Hematopoietic multipotent progenitor cell treated with erythropoietin and hydrocortisone succinate and interleukin-3 and kit ligand, for 8 days (in vitro differentiated cells): ENCODE data around the gene MMP24.

ENCODE experiments used
- DNase-seq: peaks from one replicate; pipeline ENCODE4 v3.0.0-alpha.2; 2015

The MMP24 gene

DNA sequence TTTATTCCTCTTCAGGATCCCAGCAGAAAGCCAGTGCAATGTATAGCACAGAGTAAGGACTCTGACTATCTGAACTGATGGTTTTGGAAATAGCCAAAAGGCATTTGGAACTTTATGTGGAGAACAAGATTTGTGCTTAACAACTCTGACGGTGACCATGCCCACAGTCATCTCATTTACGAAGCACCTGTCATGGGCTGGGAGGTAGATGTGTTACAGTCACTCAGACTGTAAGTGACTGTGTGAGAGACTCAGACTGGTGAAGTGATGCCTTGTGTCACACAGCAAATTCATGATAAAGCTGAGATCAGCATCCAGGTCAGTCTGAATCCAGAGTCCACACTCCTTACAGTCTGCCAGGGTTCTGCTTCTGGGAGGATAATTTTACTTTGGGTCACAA, 89.6 kb downstream of the MMP24 start:
- DNase-seq = no peak

DNA sequence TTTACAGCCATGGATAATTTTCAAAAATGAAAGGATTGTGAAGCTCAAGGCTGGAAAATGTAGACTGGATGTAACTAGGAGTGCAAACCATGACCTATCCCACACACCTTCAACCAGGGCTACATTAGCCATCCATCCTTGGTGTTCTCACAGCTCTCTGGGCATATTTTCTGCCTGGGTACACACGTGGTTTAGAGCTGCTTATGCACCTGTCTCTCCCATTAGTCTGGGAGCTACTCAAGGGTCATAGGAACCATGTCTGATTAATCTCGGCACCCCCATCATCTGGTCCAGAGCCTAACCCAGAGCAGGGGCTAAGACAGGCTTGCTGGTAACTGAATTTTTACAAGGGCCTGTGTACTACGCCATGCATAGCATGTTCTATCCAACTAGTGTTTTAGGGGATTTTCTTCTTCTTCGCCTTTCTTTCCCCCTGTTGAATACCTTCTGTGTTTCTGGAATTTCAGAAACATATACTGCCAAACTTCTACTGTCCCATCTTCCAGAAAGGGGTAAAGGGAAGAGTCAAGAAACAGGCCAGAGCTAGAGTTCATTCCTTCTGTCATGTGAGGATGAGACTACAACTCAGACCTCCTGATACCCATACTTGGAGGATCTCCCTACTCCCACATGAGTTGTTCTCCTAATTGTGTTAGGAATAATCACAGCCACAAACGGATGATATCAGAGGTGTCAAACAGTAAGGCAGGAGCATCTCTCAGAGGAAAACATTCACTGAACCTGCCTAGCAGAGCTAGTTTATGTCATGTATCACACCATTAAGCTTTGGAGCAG, 91.1 kb downstream of the MMP24 start:
- DNase-seq = no peak

DNA sequence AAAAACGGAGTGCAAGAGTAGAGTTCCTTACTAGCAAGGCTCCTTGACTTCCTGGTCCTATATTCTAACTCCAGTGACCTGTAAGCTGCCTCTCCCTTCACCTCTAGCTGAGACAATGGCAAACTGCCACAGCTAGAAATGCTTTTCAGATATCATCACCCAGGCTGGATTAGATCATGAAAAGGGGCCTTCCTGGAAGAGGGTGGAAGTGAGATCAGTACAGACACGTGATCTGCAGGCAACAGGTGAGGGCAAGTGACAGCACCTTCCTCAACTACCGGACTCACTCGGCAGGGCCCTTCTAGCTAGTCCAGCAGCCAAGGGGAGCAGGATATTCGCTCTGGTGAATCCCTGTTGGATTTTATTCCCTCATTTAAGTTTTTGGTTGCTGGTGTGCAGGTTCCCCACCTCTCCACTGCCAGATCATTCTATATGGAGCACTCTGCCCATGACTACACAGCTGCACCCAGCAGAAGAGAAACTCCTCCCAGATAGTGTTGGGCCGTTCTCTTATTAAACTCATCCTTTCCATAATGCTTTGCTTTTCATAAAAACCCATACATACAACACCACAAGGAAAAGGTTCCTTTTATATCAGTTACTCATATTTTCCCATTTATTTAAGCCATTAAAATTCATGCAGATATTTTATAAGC, 92.1 kb downstream of the MMP24 start:
- no peak for DNase-seq

DNA sequence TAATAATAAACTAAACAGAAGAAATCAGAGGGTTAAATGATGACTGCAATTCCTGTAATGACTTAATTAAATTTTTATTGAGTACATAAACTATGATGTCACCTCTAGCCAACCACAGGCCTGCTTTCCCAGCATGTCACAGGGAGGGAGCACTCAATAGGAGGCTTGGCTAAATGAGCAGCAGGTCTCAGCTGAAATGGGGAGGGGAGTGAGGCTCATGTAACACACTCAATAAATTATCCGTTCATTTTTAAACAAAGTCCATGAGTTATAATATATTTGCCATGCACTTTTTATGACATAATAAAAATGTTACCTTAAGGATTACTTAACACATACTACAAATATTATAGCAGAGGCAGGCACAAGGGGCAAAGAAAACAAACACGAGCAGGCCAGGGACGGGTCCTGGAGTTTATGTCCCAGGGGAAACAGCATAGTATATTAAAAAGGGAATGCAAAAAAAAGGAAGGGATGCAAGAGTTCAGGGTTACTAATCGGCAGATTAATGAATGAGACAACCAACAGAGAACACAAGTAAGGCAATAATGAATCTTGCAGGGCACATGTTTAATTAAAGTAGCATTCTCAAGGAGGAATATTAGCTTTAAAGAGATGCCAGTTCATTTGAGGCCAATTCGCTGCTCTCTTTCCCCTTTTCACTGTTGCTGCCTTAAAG, 92.8 kb downstream of the MMP24 start:
- DNase-seq = no peak

DNA sequence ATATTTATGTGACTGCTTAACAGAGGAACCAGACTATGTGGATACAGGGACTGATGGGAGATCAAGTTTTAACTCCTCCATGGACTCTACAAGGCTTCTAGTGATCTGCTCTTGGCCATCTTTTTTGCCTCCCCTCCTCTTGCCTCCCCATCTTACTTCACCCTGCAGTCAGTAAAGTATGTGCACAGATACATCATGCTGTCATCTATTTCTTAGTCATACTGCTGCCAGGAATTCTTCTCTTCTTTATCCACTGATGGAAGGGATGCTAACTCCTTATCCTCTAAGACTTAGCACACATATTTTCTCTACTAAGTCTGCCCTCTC, 93.3 kb downstream of the MMP24 start:
- DNase-seq = no peak

DNA sequence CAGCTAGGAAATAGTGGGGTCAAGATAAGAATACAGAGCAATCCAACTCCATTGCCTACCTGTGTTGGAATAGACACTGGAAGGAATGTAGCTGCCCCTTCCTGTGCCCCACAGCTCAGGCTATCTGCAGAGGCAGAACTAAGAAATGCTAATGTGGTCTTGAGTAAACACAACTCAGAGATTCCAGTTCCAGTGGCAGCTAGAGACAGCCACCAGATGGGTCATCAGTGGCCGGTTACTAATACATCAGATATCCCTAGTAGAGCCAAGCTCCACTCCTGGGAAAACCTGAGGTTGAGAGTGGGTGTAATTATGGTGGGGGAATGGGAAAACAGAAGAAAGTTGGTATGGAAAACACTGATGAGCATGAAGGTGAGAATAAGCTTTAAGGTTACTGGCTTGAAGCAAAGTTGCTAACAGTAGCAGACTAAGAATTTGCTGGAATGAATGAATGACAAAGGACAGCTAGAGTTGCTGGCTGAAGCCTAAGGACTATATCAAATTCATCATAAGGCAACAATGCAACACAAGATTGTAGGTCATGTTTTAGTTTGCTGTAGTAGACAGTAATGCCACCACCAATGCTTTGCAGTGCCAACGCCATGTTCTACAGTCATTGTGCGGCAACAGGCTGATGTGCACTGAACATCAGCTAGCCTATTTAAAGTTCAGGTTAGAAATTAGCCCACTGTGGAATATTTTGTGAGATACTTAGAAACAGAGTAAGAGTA, 94.1 kb downstream of the MMP24 start:
- no peak for DNase-seq

DNA sequence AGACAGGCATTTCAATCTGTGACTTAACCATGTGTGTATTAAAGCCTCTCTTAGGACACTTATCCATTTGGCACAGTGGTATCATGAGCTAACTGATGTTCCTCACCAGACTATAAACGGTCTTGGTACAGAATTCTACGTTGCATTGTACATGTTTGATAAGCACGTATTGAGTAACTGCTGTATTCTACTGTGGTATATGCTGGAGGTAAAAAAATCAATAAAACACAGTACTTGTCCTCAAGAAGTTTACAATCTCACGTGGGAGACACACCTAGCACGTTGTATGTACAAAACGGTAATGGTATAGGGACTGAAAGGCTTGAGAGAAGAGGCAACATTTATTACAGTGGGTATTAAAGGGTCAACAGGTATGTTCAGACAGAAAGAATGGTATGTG, 98.9 kb downstream of the MMP24 start:
- DNase-seq = peak; percentile 24

DNA sequence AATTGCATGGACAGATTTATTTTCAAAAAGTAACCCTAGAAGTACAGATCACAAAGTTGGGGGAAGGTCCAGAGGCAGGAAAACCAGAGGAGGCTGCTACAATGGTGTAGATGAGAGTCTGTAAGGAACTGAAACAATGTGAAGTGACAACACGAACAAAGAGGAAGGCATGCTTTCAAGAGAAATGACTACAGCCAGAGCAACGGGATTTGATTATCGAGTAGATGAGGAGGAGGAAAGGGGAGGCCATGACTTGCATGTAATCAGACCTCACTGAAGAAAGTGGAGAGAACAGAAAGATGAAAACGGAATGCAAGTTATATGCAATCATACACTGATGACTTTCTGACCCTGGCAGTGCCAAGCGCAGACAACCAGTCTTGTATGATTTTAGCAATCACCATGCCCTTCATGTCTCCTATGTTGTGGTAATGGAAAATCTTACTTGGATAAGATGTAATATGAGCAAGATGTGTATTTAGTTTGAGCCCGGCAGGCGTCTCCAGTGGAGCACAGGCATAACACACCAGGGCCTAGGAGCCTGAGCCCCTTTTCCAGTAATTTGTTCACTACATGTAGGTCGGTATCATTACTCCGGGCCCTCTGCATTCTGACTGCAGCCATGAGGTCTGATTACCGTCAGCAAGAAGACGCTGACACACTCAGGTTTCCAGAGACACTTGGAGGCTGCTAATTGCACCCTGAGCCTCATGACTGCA, 99.7 kb downstream of the MMP24 start:
- no peak for DNase-seq
